Measurements from ENCODE around the gene CLDN34.

Gene CLDN34

GRCh38 chrX:9966775-9967408 lies at the start of gene CLDN34:
CLDN34 (plus strand) TSS chrX:9967358; CDS start chrX:9967358, 0 bp downstream.
- no peak for DNase-seq

- no peak for DNase-seq
These were observed 49.3 kb upstream of the CLDN34 start for GRCh38 chrX:9917861-9918260.

- DNase-seq, result no peak
These were observed 47.5 kb upstream of the CLDN34 start for GRCh38 chrX:9919632-9920172.

DNA sequence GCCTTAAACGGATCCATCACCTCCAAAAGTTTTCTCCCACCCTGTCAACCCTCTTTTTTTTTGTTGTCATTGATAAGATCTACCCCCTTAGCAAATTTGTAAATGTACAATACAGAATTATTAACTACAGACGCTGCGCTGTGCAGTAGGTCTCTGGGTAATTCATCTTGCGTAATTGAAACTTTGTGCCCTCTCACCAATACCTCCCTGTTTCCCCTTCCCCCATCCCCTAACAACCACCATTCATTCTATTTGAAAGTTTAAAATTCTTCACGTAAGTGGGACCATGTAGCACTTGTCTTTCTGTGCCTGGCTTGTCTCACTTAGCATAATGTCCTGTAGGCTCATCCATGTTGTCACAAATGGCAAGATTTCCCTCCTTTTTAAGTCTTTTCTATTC lies 45.8 kb upstream of the CLDN34 start:
- DNase-seq, result no peak

DNA sequence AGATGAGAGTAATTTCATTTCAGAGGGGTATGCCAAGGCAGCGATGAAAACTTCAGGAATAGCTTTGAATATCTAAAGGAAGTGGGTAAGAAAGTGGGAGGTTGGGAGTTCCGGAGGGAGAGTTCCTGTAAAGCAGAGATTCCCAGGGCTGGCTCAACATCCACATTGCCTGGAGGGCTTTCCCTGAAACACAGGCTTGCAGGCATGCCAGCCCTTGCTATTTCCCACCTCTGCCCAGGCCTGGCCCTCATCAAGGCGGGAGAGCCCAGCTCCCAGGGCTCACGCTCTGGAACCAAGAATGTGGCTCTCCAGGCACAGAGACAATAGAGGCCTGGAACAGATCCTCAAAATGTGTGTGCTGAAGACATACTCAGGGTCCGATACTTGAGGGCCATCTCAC lies 43.8 kb upstream of the CLDN34 start:
- no peak for DNase-seq

DNA sequence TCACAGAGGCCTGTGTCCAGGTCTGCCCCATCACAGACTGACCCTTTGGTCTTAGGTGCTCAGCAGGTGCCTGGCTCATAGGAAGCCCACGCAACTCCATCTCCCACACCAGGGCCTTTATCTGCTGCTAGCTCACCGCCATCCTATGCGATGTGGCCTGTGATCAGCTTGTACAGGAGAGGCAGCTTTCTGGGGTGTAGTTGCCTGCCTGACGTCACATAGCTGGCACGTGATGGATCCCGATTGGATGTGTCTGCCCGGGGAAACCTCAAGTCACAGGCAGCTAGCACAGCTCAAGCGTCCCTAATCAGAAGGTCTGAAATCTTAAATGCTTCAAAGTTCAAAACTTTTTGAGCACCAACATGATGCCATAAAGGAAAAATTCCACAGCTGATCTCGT lies 41.2 kb upstream of the CLDN34 start:
- DNase-seq, result no peak

DNA sequence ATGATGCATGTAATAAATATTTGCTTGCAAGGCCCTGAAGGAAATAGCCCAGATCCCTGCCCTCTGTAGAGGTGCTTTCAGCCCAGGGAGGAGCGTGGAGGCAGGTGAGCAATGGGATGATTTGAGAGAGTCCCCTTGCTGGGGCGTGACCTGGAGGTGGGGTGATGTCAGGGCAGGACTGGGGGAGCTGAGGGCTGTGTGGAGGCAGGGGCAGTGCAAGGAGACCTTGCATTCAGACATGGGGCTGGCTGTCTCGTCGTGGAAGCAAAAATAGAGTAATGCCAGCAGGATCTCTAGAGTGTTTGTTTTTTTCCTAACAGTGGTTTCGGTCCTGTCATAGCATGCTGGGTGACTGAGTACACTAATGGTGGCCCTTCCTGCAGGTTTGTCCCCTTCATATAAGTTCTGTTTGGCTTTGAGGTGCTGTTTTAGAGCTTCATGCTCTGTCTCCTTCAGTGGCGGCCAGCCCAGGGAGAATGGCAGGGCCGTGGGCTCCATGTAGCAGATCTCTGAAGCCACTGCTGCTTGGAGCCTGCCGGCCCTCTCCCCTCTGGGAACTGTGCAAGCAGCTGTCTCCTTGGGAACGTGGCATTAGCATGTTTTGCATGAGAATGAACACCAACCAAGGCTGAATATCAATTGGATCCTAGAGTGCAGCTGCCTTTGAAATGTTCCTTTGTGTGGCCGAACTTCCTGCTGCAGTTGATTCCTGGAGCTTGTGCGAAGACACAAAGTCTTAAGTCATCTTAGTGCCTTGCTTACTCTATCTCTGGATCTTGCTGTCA lies 39.3 kb upstream of the CLDN34 start:
- peak; percentile 57 for DNase-seq

DNA sequence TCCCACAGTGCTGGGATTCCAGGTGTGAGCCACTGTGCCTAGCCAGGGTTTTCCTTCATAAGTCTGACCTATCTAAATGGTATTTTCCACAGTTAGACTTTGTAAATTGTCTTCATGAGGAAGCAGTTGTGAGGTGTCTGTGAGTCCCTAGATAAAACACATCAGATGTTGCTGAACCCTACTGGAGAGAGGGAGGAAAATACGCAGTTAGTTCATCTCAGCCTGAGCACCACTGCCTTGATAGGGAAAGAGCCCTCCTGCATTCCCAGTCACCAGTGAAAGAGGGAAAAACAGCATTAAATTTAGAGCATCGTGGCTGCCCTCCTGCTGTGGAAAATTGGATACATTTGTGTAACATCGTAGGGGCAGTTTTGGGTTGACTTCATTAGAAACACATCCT lies 31.7 kb upstream of the CLDN34 start:
- DNase-seq, result no peak

DNA sequence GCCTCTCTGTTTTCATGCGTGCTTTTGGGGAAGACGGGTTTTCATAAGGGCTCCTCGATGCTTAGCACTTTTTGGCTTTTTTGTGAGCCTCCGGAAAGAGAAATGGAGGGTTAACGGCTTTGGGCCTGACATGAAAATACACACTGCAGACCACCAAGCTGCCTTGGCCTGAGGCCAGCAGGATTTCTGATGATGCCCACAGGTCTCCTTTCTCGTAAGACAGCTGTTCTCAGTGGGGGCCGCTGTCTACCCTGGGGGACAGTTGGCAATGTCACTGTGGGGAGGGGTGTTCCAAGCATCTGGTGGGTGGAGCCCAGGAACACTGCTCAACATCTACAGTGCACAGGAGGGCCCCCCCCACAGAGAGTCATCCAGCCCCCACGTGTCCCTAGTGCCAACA lies 29.4 kb upstream of the CLDN34 start:
- DNase-seq, result no peak

DNA sequence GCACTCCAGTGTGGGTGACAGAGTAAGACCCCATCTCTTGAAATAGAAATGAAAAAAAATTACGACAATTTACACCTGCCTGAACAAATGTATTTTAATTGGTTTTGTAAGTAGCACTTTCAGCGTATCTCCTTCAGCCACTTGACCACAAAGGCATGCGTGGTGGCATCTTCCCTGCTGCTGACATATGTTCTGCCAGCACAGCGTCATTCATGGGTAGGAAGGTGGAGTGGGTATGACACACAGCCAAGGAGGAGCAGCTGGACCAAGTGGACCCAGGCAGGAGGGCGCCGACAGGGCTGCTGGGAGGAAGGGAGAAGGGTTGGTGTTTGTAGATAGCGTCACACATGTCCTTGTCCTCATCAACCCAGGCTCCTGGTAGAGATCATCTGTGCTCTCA lies 28.6 kb upstream of the CLDN34 start:
- DNase-seq, result no peak

DNA sequence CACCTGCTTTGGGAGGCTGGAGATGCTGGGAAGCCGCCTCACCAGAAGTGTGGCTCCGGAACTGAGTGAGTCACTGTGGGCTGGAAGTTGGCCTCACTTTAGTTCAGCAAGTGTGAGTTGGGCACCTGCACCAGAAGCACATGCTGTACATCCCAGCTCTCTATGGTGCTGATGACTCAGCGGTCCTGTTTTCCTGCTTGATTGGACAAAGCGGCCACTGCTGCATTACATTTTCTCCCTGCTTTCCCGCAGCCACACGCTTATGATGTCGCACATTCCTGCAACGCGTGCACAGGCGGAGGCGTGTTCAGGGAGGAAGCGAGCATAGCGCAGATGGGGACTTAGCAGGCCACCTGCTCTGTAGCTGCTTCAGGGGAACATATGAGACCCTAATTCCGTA lies 26.7 kb upstream of the CLDN34 start:
- no peak for DNase-seq

GRCh38 chrX:9942086-9942485 lies 25.1 kb upstream of the CLDN34 start:
- DNase-seq, result no peak

GRCh38 chrX:9943420-9943819 lies 23.7 kb upstream of the CLDN34 start:
- DNase-seq, result no peak

DNA sequence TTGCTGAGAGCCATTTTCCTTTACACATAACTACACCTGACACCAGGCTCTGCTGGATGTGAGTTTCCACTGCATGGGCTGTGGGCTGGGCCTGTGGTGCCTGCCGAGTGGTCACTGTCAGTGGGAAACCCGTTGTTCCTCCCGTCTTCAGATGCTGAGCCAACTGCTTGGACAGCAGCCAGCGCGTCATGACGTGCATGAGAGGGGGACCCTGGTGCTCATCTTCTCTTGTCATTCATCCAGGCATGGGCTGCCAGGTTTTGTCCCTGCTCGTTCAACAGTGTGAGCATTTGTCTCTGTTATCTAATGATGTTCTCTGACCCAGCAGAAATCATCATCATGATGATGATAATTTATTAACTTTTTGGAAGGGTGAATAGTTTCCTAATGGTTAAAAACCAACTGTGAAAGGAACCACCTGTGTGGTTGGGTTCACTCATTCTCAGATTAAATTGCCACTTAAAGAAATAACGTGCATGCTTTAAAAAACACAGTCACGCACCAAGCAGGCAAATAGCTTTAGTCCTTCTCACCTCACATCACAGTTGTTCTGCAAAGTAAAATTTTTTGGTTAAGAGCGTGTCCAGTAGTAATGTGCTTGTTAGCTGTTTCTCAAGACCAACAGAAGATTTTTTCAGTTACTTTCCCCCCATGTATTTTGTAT lies 19.9 kb upstream of the CLDN34 start:
- no peak for DNase-seq

- DNase-seq, result no peak
These were observed 18.8 kb upstream of the CLDN34 start for GRCh38 chrX:9948406-9948805.

DNA sequence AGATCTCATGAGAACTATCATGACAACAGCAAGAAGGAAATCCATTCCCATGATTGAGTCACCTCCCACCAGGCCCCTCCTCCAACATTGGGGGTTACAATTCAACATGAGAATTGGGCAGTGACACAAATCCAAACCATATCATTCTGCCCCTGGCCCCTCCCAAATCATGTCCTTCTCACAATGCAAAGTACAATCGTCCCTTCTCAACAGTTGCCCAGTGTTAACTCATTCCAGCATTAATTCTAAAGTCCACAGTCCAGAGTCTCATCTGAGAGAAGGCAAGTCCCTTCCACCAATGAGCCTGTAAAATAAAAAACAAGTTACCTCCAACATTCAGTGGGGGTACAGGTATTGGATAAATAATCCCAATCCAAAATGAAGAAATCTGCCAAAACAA lies 14.9 kb upstream of the CLDN34 start:
- no peak for DNase-seq

- DNase-seq, result no peak
These were observed 13.8 kb upstream of the CLDN34 start for GRCh38 chrX:9953396-9953795.

DNA sequence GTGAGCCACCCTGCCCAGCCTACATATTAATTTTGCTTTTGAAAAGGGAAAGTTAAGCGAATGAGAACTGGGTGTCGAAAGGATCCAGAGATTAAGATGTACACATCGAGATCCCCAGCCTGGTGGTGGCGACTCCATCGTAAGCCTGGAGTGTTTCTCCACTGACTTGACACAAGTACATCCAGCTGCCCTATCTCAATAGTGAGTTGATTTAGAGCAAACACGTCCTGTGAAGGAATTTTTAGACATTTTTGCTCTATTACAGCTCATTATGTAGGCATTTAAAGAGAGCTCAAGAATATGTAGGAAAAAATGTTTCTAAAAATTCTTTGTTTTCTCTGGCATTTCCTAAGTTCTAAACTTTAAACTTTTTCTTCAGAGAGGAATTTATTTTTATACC lies 11.7 kb upstream of the CLDN34 start:
- DNase-seq, result no peak

- no peak for DNase-seq
These were observed 9.4 kb upstream of the CLDN34 start for GRCh38 chrX:9957743-9958142.

DNA sequence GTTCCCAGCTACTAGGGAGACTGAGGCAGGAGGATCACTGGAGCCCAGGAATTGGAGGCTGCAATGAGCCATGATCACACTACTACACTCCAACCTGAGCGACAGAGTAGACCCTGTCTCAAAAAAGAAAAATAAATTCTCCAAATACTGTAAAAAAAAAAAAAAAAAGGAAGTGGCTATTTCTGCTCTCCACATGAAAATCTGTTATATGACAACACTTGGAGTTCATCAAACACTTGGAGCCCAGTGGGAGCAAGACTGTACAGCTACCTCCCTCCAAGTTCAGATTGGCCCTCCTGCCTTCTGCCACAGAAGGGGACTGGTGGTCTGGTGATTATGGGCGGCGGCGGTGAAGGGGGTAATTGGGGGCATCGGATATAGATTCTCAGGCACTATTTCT lies 9.0 kb upstream of the CLDN34 start:
- no peak for DNase-seq

- DNase-seq, result no peak
These were observed 5.4 kb upstream of the CLDN34 start for GRCh38 chrX:9961750-9962149.

DNA sequence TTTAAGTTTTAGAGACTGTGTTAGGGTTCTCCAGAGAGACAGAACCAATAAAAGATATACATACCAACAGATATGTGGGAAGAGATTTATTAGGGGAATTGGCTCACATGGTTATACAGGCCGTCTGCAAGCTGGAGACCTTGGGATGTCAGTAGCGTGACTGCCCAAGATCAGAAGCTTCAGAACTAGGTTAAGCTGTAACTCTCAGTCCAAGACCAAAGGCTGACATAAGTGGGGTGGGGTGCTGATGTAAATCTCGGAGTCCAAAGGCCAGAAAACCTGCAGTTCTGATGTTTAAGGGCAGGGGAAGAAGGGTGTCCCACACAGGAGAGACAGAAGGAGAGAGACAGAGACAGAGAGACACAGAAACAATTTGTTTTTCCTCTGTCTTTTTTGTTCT lies 10.5 kb downstream of the CLDN34 start:
- no peak for DNase-seq

GRCh38 chrX:9980401-9980800 lies 13.2 kb downstream of the CLDN34 start:
- DNase-seq, result no peak

- no peak for DNase-seq
These were observed 13.8 kb downstream of the CLDN34 start for GRCh38 chrX:9980927-9981326.
